GM21576 (cell line): ENCODE measurements around the gene HS6ST2.

Experiments used
- ATAC-seq: cut with Tn5 transposase; IDR thresholded peaks from one replicate; pipeline ENCODE4 v1.9.1; 2021; ENCODE audit warnings: mild to moderate bottlenecking, moderate library complexity; ENCODE audit not compliant: unreplicated experiment

HS6ST2 gene

GRCh38 chrX:132692066-132692465 is 266.4 kb downstream of the HS6ST2 start:
- no peak for ATAC-seq

GRCh38 chrX:132689612-132690563 is 268.5 kb downstream of the HS6ST2 start:
- ATAC-seq: no peak

GRCh38 chrX:132685276-132685675 is 273.2 kb downstream of the HS6ST2 start:
- no peak for ATAC-seq

- no peak for ATAC-seq
Observed at GRCh38 chrX:132677233-132677716, 281.2 kb downstream of the HS6ST2 start.

GRCh38 chrX:132676561-132677186 is 281.8 kb downstream of the HS6ST2 start:
- ATAC-seq: no peak

- ATAC-seq: no peak
Observed at GRCh38 chrX:132676102-132676501, 282.3 kb downstream of the HS6ST2 start.

GRCh38 chrX:132673331-132673730 is 285.1 kb downstream of the HS6ST2 start:
- ATAC-seq: no peak

GRCh38 chrX:132671229-132671641 is 287.2 kb downstream of the HS6ST2 start:
- ATAC-seq: no peak

GRCh38 chrX:132669142-132669541 is 289.3 kb downstream of the HS6ST2 start:
- no peak for ATAC-seq

- no peak for ATAC-seq
Observed at GRCh38 chrX:132668178-132668577, 290.3 kb downstream of the HS6ST2 start.

- ATAC-seq: no peak
Observed at GRCh38 chrX:132665676-132666075, 292.8 kb downstream of the HS6ST2 start.

- no peak for ATAC-seq
Observed at GRCh38 chrX:132664273-132664672, 294.2 kb downstream of the HS6ST2 start.

GRCh38 chrX:132662844-132663243 is 295.6 kb downstream of the HS6ST2 start:
- ATAC-seq: no peak

GRCh38 chrX:132657876-132658275 is 300.6 kb downstream of the HS6ST2 start:
- no peak for ATAC-seq

GRCh38 chrX:132652871-132653270 is 305.6 kb downstream of the HS6ST2 start:
- no peak for ATAC-seq

GRCh38 chrX:132651421-132652086 is 306.9 kb downstream of the HS6ST2 start:
- no peak for ATAC-seq

- ATAC-seq: no peak
Observed at GRCh38 chrX:132648895-132649294, 309.5 kb downstream of the HS6ST2 start.

GRCh38 chrX:132639446-132639845 is 319.0 kb downstream of the HS6ST2 start:
- no peak for ATAC-seq

- ATAC-seq: no peak
Observed at GRCh38 chrX:132638313-132638712, 320.1 kb downstream of the HS6ST2 start.

GRCh38 chrX:132636080-132636479 is 322.3 kb downstream of the HS6ST2 start:
- ATAC-seq: no peak

GRCh38 chrX:132634521-132634920 is 323.9 kb downstream of the HS6ST2 start:
- ATAC-seq: no peak
